Suprapubic skin (tissue), 4 donors: ENCODE measurements around the gene E2F8.

ENCODE experiments used
- CTCF ChIP-seq, 2 donors: fragments of 200-600 bp in 1 of 2; fragments of 450-650 bp in 1 of 2; sonication (generic) in 1 of 2; IDR thresholded peaks; one replicate each; pipeline ENCODE4 v1.5.1; 2016 to 2019; ENCODE audit warnings: antibody characterized with exemption in 2 of 2, mild to moderate bottlenecking in 1 of 2, moderate library complexity in 1 of 2
- EP300 ChIP-seq: sonication (generic); formaldehyde crosslinking; IDR thresholded peaks from one replicate; pipeline ENCODE4 v1.6.1; 2017; ENCODE audit warnings: antibody characterized with exemption
- POLR2A ChIP-seq, 2 donors: fragments of 450-650 bp; IDR thresholded peaks; one replicate each; pipeline ENCODE4 v1.6.1; 2017; ENCODE audit warnings: antibody characterized with exemption in 2 of 2, mild to moderate bottlenecking in 2 of 2, moderate library complexity in 2 of 2
- POLR2AphosphoS5 ChIP-seq, 3 donors: sonication (generic); formaldehyde crosslinking; IDR thresholded peaks; one replicate each; pipeline ENCODE4 v1.6.1; 2017; ENCODE audit warnings: antibody characterized with exemption in 3 of 3

- TF ChIP-seq CTCF (IDR thresholded peaks at IDR 0.05) (no peak), POLR2A (IDR thresholded peaks at IDR 0.05) (no peak), EP300 (no peak), POLR2AphosphoS5 (IDR thresholded peaks at IDR 0.05) (no peak)
Observed at GRCh38 chr11:19240420-19241259, at the start of gene E2F8.
